GM21515 (cell line): Measurements from ENCODE around the gene SLC25A21.

Source experiments
- ATAC-seq: cut with Tn5 transposase; IDR thresholded peaks from one replicate; pipeline ENCODE4 v1.9.1; 2021; ENCODE audit not compliant: unreplicated experiment

SLC25A21 gene

DNA sequence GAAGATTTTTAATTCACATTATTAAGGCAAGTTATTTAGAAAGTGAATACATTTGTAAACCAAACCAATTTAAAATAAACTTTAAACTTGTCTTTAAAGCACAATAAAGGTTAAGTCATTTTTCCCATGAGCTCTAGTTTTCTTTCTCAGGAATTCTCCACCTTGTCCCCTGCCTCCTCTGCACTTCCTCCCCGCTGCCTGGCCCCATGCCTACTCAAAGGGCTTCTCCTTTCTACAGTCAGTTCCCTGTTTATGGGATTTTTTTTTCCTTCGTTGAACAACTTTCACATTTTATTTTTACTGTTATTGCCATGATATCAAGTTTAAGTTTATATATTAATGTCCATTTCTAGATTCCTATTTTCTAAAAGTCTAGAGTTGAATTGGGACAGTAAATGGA is 223.0 kb downstream of the SLC25A21 start:
- ATAC-seq: no peak

DNA sequence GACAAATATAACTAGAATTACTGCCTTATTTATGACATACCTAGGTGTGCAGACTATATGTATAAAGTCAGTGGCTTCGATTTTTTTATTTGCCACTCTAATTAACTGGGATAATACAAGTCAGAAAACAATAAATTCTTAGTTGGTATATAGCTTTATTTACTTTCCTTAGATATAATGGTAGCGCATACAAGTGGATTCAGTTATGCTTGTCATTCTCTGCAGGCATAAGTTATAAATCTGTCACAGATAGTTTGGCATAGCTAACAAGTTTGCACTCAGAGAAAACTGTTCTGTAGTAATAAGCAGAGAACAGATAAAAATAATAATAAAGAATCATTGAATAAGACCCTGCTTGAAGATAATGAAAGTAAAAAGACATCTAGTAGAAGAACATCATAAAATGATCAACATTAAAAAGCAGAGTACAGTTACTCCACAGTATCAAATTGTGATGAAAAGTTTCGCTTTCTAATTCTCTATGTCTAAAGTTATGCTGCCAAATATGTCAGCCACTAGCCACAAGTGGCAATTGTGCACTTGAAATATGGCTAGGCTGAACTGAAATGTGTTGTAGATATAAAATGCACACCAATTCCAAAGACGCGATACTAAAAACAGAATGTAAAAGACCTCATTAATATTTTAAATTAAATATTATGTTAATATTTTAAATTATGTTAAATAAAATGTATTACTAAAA is 224.1 kb downstream of the SLC25A21 start:
- no peak for ATAC-seq

DNA sequence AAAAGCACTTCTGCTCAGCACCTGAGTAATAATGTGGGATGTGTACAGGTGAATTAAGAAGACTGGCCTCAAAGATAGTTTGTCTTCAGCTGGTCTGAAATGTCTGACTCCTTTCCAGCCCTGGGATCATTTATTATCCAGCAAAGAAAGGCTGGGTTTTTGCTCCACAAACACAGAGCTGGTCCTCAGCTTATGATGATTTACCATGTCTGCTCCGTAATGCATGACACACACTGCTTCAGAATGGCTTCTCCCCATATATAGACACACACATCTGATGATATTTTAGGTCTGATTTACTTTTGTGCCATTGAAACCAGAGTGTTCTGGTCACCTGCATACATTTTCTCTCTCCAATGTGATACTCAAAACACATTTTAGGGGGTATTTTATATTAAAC is 225.0 kb downstream of the SLC25A21 start:
- ATAC-seq: no peak

DNA sequence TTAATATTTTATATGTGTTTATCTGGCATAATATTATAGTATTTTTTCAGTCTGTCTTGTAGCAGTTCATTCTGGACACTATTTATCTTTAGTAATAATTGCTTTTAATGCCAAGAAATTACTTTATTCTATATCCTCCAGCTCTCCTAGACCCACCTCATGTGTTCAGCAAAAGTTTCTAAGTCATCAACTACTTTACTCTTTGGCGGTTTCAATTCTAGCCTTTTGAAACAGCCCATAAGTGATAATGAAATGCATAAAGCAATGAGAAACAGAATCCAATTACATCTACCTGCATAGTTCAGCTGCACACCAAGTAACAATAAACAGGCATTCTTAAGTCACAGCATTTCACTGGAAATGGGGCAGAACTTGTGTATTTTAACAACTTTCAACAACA is 225.5 kb downstream of the SLC25A21 start:
- ATAC-seq: no peak

DNA sequence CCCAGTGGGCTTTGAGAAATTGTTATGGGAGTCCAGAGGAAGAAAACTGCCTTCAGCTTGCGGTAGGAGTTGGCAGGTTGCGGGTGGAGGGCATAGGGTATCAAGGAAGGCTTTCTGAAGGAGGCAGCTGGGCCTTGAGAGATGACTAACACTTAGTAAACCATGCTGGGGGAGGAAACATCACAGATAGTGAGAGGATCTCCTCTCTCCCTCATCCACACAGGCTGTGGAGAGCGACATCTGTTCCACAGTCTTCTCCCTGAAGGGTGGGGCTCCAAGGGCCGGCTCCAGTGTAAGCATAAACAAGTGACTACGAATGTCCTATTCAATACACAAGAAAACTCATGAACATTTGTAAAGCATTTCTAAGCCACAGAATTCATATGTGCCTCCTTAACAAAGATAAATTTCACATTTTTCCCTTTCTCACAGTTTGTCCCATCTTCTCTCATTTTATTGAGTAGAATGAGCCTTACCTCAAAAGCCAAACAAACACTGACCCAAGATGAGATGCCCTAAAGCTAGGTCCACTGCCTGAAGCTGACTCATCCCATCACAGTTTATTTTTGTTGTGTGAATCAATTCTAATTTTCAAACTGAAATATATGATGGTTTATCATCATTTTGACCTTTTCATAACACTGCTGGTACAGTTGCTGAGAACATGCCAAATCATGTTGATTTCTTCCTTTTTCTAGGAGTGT is 227.9 kb downstream of the SLC25A21 start:
- ATAC-seq: no peak

DNA sequence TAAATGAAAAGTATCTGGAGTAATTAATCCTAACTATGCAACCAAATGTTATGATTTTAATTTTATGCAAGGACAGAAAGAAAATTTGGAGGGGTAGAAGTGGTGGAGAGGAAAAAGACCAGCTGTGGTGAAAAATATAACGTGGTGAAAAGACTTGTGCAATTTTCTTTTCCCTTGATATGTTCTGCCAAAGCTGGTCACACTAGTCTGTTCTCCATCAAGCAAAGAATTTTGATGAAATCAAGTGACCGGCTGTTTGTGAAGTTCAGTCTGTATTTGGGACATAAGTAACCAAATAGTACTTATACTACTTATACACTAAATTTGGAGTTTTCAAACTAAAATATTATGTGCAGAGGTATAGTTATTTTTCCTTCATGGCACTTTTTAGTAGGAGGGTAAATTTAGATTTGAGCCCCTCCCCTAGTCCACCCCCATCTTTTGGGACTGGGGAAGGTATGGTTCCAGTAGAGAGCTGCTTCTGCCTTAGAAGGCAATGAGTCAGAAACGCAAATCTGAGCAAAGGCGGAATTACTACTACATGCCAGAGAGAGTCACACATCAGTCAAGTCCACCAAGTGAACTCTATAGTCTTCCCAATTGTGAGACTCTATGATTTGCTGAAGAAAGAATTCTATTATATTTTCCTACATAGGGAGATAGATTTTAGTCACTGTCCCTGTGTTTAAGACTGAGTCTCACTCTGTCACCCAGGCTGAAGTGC is 229.7 kb downstream of the SLC25A21 start:
- ATAC-seq: no peak

DNA sequence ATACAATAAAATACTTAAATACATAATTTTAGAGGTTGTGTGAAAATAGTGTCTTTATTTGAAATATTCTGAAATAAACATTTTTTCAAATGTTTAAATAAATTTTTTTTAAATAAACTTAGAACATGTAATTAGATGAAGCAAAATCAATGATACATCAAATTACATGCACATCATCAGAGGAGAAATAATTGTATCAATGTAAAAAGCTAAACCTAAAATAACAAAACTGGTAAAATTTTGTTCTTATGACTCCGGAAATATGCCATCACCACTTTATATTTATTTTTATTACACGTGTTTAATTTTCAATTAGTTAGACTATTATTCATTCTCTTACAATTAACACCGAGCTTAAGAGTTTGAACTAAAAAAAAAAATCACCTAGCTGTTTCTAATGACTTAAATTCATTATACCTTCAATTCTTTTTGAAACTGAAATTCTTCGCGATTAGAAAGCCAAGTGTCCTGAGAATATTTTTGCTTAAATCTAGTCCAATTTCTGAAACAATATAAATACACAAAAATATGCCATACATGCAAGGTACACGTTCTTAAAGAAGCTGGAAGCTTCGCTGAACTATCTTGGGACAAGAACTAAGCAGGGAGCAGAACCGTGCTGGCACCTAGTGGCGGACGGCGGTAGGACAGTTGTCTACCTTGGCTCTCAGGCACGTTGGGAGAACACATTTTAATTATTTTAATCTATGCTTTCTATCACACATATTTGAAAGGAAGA is 230.5 kb downstream of the SLC25A21 start:
- ATAC-seq: peak; percentile 90

DNA sequence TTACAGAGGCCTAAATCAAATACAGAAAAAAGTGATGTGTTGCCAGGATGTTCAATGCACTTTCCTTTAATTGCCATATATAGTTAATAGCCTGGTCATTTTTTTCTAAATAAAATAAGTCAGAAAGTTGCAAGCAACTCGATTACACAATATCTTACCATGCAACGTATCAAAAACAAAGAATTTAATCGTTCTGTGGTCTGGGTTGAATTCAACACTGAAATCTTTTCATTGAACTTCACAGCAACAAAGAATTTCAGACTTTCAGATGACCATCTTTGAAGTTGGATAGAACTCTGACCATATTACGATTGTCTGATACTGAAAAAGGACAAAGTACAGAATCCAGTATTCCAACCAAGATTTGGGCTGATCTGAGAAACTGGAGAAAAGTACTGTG is 231.9 kb downstream of the SLC25A21 start:
- no peak for ATAC-seq

DNA sequence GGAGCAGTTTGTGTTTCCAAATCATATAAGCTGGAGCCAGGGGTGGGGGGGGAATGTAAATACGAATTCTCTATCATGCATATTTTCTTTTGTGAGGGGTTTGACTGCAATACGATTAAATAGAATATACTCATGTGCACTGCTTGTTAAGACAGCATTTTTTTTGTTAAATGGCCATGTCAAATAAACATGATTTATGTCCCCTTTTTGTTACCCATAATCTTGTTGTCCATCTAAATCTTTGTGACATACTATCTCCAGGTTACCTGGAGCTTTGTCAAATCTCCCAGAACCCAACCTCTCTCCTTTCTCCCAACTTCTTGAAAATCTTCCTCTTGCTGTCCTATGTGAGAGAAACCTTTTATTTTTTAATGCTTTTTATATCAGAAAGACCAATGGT is 233.1 kb downstream of the SLC25A21 start:
- no peak for ATAC-seq

DNA sequence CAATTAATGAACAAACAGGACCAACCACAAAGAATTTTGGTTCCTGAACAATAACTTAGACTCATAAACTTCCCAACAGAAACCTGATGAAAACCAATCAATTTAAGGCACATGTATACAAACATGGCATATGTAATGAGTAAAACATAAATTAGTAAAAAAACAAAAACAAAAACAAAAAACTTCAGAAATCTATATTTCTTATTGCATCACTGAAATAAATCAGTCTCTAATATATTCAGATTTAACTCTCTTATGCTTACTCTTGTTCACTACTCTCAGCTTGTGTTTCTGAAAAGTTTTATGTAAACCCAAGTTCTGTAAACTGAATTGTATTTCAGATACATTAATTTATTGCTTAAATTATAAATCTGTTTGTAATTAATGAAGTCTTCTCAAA is 233.7 kb downstream of the SLC25A21 start:
- no peak for ATAC-seq

DNA sequence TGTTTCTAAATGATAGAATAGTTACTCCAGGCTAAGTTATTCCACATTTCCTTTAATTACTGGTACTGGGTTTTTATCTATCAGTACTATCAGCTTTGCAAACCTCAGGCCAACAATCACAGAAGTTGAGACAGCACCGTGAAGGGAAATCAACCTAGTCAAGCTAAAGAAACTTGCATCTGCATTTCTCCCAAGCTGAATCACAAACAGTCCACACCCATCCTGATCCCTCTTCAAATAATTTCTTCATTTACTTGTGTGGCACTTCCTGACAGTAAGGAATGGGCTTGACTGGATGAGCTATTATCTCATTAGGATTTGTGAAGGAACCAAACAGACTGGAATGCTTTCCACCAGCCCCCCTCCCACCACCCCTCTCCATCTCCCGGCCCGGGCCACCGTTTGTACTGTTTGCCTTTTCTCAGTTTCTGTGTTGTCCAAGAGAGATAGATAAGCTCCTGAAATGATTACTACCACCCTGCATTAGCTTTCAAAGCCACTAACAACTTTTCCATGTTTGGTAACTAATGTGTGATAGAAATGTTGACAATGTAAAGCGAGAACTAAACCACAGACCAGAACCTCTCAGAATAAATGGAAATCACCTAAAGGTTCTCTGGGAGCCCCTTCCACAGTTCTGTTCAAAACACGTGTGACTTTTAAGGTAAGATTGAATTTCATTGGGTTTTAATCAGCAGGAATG is 236.3 kb downstream of the SLC25A21 start:
- no peak for ATAC-seq

DNA sequence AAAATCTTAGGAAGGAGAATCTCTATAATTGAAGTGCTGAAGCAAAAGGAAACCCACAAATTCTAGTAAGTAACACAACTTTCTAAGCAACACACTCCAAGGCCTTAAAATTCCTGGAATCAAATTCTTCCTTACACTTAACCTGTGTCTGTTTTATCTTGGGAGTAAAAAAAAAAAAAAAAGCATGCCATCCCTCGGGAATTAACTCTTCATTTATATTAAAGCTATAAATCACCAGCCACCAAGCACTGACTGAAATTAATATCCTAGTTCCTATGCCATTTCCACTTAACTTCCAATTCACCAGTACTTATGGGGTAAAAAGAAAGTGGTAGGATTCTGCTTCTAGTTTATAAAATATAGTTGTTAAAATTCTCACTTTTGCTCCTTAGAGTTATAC is 238.1 kb downstream of the SLC25A21 start:
- ATAC-seq: no peak

DNA sequence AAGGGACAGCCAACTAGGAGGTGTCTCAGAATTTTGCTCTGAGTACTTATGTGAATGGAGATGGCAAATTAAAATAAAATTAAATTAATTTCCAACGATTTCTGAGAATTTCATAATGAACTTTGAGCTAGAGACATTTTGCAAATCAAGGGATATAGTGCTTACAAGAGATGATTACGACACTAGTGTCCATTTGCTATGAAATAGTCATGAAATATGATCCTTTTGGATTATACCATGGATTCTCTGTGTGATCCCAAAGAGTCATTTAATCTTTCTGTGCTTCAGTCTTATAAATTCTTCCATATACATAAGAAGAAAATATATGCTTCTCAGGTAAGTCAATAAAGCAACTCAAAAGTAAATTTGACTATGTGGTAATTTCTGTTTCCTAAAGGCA is 240.6 kb downstream of the SLC25A21 start:
- no peak for ATAC-seq

DNA sequence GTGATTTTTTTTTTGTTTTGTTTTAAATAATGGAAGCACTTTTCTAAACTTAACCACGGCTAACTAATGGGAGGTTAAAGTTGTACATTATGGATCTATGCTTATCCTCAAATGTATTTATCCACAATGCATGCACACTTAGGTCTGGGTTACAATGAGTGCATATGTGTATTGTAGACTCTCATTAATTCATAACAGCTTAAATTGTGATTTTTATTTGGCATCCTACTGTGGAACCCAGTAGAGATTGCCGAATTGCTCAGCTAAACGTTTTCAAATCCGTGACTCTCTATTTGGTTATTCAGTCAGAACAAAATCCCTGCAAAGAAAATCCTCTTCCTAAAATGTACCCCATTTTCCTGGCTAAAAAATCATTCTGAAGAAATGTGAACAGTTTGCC is 244.0 kb downstream of the SLC25A21 start:
- ATAC-seq: no peak

DNA sequence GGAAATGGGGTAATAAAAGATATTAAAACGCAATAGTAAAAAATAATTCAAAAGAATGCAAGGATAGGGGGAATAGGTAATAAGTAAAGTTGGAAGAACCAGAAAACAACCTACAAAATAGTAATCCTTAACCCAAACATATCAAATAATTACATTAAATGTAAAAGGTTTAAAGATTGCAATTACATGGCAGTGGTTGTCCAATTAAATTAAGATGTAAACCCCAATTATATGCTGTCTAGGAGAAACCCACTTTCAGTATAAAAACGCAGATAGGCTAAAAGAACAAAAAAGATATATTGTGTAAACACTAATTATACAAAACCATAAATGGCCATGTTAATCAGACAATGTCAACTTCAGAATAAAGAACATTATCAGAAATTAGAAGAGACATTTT is 247.3 kb downstream of the SLC25A21 start:
- ATAC-seq: no peak

DNA sequence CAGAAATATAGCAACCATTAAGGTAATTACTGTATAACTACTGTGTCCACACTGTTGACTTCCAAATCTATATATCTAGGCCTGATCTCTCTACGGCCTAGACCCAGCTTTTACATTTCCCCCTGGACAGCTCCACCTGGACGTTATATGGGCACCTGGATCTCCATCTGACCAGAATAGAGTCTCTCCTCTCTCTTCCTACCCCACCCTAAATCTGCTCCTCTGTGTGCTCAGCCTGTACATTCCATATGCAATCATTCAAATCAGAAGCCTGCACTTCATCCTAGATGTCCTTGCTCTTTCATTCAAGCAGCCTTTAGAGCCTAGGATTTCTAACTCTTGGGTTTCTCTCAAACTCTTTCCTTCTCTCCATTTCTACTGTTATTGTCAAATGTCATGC is 255.7 kb downstream of the SLC25A21 start:
- no peak for ATAC-seq

DNA sequence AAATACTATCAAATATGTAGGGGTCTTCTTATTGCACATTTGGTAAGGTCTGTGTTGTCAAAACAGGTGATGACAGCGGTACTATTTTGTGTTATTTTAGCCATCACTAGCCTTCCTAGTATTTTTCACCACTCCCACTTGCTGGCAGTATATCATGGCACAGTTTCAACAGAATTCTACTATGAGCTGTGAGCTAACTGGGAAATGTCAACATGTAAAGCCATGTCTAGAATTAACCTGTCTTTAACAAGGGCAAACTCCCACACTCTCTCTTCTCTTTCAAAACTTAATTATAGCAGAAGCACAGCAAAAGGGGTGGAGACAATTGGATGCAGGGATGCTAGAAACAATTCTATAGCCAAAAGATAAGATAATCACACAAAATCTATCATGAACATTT is 257.3 kb downstream of the SLC25A21 start:
- ATAC-seq: no peak

DNA sequence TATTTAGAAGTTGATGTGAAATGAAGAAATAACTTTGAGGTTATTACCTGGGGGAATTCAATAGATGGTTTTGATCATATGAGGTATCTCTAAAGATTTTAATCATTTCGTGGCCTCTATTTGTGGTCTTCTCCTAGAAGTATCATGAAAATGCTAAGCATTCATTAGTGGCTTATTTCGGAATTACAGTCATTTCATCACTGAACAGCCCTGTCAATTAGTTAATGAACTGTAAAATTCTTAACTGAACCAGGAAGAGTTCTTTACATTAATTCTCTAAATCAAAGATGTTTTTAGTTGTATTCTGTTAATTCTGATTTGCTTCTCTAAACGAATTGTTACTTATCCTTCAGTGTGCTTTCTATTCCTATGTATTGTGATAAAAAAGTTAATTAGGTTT is 261.8 kb downstream of the SLC25A21 start:
- no peak for ATAC-seq

DNA sequence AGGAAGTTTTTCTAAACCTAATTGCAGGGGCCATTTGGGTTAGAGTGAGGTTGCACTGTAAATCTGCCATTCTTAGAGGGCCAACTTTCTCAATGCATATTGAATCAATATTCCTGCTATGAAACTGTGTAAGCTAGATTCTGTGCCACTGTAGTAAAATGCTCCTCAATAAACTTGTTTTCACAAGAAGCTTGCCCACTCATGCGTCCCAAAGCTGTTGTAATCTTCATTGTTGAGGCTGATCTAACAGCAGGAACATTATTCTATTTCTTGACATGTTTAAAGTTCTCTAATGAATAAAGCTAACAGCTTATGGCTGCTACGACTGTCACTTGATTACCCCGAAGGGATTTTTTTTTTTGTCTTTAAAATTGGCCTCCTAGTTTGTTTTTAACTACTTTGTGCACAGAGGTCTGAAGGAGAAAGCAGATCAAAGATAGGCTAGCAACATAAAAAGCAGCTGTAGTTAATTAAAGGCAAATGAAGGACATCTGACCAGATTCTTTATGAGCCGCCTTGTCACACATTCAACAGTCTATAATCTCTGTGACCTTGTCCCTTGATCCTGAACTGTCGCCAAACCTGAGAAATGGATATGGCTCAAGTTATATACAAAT is 267.0 kb downstream of the SLC25A21 start:
- no peak for ATAC-seq

DNA sequence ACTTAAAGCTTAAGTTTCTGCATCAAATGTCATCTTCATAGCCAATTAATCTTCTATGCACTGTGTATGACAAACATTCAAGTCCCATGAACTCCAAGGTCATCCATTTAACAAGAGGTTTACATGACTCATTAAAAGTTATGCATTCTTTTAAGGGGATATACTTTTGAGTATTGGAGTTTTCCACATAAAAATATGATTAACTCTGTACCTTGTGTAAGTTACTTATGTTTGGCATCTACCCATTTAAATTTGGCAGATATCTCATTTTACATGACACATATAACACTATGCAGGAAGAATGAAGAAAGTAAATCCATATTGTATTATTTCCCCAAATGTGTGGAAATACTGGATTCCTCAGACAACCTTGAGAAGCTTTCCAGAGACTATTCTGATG is 270.5 kb downstream of the SLC25A21 start:
- no peak for ATAC-seq
